GM18870 (cell line): ENCODE data around the gene PRAMEF14.
"Not testable (repeated sequence)": the region's sequence is repeated elsewhere in the genome, so short reads cannot be mapped to it uniquely, and the experiment has no call there.

Source experiments
- ATAC-seq: cut with Tn5 transposase; IDR thresholded peaks from one replicate; pipeline ENCODE4 v1.9.1; 2021; ENCODE audit warnings: moderate library complexity; ENCODE audit not compliant: unreplicated experiment

Gene PRAMEF14, protein sequence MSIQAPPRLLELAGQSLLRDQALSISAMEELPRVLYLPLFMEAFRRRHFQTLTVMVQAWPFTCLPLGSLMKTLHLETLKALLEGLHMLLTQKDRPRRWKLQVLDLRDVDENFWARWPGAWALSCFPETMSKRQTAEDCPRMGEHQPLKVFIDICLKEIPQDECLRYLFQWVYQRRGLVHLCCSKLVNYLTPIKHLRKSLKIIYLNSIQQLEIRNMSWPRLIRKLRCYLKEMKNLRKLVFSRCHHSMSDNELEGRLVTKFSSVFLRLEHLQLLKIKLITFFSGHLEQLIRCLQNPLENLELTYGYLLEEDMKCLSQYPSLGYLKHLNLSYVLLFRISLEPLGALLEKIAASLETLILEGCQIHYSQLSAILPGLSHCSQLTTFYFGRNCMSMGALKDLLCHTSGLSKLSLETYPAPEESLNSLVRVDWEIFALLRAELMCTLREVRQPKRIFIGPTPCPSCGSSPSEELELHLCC

GRCh38 chr1:13347034-13347433 lies at the start of gene PRAMEF14:
TSS of gene PRAMEF14 (minus strand) at chr1:13347134. CDS start at chr1:13345314, 1,820 bp downstream.
- not testable (repeated sequence) for ATAC-seq

- not testable (repeated sequence) for ATAC-seq
Measured at GRCh38 chr1:13395311-13395710, 48.4 kb upstream of the PRAMEF14 start.

DNA sequence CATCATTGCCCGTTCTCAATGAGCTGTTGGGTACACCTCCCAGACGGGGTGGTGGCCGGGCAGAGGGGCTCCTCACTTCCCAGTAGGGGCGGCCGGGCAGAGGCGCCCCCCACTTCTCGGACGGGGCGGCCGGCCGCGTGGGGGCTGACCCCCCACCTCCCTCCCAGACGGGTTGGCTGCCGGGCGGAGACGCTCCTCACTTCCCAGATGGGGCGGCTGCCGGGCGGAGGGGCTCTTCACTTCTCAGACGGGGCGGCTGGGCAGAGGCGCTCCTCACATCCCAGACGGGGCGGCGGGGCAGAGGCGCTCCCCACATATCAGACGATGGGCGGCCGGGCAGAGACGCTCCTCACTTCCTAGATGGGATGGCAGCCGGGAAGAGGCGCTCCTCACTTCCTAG lies 47.8 kb upstream of the PRAMEF14 start:
- not testable (repeated sequence) for ATAC-seq

DNA sequence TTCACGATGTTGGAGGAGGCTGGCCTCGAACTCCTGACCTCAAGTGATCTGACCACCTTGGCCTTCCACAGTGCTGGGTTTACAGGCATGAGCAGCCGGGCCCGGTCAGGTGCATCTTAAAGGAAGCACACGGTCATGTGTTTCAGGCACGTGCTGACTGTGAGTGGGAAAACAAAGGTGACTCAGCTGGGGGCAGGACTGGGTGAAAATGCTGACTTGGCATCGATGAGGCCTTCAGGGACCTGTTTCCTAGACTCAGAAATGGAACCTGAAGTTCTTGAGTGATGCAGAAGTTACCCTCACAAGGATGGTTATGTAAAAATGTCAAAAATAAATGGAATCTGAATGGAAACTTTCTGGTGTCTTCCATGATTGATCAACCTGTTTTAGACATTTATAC lies 46.1 kb upstream of the PRAMEF14 start:
- not testable (repeated sequence) for ATAC-seq

DNA sequence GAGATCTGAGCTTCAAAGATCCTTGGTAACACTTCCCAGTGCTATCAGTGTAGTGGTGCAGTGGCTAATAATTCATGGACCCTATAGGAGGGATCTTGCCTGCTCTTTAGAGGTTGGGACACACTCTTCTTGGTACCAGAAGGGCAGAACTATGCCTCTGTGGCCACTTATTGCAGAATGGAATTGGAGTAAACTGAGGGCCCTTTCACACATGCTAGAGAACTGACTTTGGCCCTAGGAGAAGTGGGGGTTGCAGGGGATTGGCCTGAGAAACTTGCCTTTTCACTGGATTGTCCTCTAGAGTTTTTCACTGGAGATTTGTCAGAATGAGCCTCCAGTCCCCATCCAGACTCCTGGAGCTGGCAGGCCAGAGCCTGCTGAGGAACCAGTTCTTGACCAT lies 42.4 kb upstream of the PRAMEF14 start, which contains the start of gene PRAMEF17:
Gene PRAMEF17, plus strand, starts transcription at position 301 of the 400 bp plus-strand sequence. Its CDS starts 26 bp downstream, at position 327.
- ATAC-seq, result not testable (repeated sequence)

DNA sequence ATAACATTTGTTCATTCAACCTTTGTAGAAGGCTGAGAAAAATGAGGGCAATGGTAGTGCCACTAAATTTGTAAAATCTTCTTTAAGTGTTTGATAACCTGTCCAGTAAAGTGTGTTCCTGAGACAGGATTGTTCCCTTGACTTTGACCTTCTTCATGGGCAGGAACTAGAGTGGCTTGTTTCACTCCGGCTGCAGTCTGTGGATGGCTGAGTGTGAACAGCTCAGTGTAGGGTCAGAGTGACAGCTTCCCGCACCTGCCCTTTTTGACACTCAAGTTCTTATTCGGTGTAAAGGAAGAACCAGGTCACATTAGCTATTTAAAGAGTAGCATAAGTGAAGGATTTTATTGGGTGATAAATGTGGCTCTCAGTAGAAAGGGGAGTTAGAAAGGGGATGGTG lies 33.4 kb upstream of the PRAMEF14 start:
- not testable (repeated sequence) for ATAC-seq

GRCh38 chr1:13378983-13379382 lies 32.0 kb upstream of the PRAMEF14 start:
- ATAC-seq, result not testable (repeated sequence)

- not testable (repeated sequence) for ATAC-seq
Measured at GRCh38 chr1:13368544-13368943, 21.6 kb upstream of the PRAMEF14 start.

GRCh38 chr1:13366536-13366935 lies 19.6 kb upstream of the PRAMEF14 start:
- not testable (repeated sequence) for ATAC-seq

DNA sequence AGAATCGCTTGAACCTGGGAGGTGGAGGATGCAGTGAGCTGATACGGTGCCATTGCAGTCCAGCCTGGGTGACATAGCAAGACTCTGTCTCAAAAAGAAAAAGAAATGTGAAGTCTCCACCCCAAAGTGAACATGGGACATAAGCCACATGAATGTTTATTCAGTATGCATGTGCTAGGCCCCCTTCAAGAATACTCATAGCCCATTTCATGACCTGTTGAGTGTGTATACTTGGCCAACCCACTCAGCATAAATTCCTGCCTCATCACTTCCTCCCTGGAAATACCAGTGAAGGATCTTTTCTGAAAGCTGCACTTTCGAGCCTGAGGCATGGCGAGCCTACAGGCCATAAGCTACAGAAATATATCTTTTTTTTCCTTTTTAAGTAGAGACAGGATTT lies 18.0 kb upstream of the PRAMEF14 start:
- not testable (repeated sequence) for ATAC-seq

- not testable (repeated sequence) for ATAC-seq
Measured at GRCh38 chr1:13362364-13362763, 15.4 kb upstream of the PRAMEF14 start.

GRCh38 chr1:13356774-13357173 lies 9.8 kb upstream of the PRAMEF14 start:
- not testable (repeated sequence) for ATAC-seq

DNA sequence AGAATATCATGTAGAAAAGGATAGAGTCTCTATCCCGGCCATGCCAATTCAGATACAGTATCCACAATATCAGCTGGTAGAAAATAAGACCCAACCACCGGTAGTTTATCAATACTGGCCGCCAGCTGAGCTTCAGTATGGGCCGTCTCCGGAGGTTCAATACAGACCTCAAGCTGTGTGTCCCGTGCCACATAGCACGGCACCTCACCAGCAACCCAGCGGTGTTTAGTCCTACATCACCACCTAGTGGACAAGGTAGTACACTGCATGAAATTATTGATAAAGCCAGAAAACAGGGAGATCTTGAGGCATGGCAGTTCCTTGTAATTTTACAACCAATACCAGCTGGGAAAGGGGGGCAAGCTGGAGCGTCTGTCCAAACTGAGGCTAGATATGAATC lies 7.5 kb upstream of the PRAMEF14 start:
- ATAC-seq, result not testable (repeated sequence)

DNA sequence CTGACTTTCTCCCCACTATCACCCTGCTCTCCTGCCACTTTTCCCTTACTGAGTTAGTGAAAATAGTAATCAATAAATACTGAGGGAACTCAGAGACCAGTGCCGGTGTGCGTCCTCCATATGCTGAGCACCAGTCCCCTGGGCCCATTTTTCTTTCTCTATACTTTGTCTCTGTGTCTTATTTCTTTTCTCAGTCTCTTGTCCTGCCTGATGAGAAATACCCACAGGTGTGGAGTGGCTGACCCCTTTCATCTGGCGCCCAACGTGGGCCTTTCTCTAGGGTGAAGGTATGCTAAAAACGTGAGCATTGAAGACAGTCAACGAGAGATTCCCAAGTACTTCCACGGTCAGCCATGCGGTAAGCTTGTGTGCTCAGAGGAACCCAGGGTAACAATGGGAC lies 6.5 kb upstream of the PRAMEF14 start:
- not testable (repeated sequence) for ATAC-seq

- not testable (repeated sequence) for ATAC-seq
Measured at GRCh38 chr1:13342496-13342895, 4.4 kb downstream of the PRAMEF14 start.

- not testable (repeated sequence) for ATAC-seq
Measured at GRCh38 chr1:13315281-13315680, 31.7 kb downstream of the PRAMEF14 start, which contains the start of gene PRAMEF15. TSS of gene PRAMEF15 (plus strand) at chr1:13315581. CDS start at chr1:13318408, 2,827 bp downstream.

- ATAC-seq, result not testable (repeated sequence)
Measured at GRCh38 chr1:13303239-13303638, 43.7 kb downstream of the PRAMEF14 start, which contains the start of gene PRAMEF33. TSS of gene PRAMEF33 (plus strand) at chr1:13303539. CDS start at chr1:13305955, 2,416 bp downstream.

- ATAC-seq, result not testable (repeated sequence)
Measured at GRCh38 chr1:13302197-13302596, 44.7 kb downstream of the PRAMEF14 start.

- not testable (repeated sequence) for ATAC-seq
Measured at GRCh38 chr1:13298699-13299098, 48.2 kb downstream of the PRAMEF14 start.

DNA sequence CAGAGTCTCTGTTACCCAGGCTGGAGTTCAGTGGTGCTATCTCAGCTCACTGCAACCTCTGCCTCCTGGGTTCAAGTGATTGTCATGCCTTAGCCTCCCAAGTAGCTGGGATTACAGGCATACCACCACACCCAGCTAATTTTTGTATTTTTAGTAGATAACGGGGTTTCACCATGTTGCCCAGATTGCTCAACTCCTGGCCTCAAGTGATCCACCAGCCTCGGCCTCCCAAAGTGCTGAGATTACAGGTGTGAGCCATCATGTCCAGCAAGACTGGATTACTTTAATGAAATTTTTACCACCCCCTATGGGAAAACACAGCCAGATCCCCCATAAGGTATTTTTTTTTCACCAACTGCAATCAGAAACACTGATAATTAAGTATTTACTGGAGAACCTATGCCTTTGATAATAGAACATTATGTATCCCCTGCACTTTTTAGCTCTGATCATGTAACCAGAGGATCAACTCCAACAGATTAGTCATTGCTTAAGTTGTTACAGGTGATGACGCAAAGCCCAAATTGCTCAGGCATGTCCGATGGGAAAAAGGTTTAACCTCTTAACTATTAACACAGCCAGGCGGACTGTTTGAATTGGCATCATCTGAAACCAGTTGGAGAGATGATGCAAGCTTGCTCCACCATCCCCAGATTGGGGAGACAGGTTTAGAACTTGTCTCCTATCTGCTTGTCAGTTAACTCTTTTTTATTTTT lies 49.6 kb downstream of the PRAMEF14 start:
- ATAC-seq, result not testable (repeated sequence)
